Peyer's patch (tissue), 4 donors: ENCODE results near the gene CLRN2.

ENCODE experiments used
- CTCF ChIP-seq, 6 experiments: fragments of 450-650 bp in 4 of 6; fragments of 200-600 bp in 2 of 6; sonication (generic) in 1 of 6; IDR thresholded peaks; one replicate each; pipeline ENCODE4 v1.5.1; 2017 to 2019; ENCODE audit warnings: antibody characterized with exemption in 6 of 6, mild to moderate bottlenecking in 3 of 6, moderate library complexity in 1 of 6
- POLR2A ChIP-seq, 2 donors: fragments of 450-650 bp; IDR thresholded peaks; one replicate each; pipeline ENCODE4 v1.5.1; 2017; ENCODE audit warnings: antibody characterized with exemption in 2 of 2, mild to moderate bottlenecking in 2 of 2, moderate library complexity in 2 of 2

- no peak for TF ChIP-seq CTCF (IDR thresholded peaks at IDR 0.05)
- no peak for TF ChIP-seq POLR2A (IDR thresholded peaks at IDR 0.05)
Measured at GRCh38 chr4:17493619-17494018, 21.3 kb upstream of the CLRN2 start.
